Thyroid gland (tissue), 4 donors: ENCODE measurements around the gene OR2L2. TPM values are rescaled to one million over a fixed set of nuclear protein-coding genes. Genes with fewer than 3 reads are reported as not detected.
"Not testable (repeated sequence)": the region's sequence is repeated elsewhere in the genome, so short reads cannot be mapped to it uniquely, and the experiment has no call there.

Experiments
- DNase-seq, 2 donors: peaks; one replicate each; pipeline ENCODE4 v3.0.0-alpha.2; 2019
- H3K27ac ChIP-seq, 3 donors: fragments of 200-600 bp; sonication (generic); 1 replicate in 2 of 3; 2 replicates in 1 of 3; pipeline ENCODE4 v1.5.1; 2016 to 2019; ENCODE audit warnings: mild to moderate bottlenecking in 1 of 3, moderate library complexity in 1 of 3
- H3K27me3 ChIP-seq: fragments of 200-600 bp; sonication (generic); one replicate; pipeline ENCODE4 v1.5.1; 2019
- H3K36me3 ChIP-seq, 2 donors: fragments of 200-600 bp; sonication (generic); one replicate each; pipeline ENCODE4 v1.5.1; 2016 to 2019
- H3K4me1 ChIP-seq, 2 donors: fragments of 200-600 bp; sonication (generic); one replicate each; pipeline ENCODE4 v1.5.1; 2017 to 2019
- H3K4me3 ChIP-seq, 3 donors: fragments of 200-600 bp; sonication (generic); replicated peaks in 1 of 3; 1 replicate in 2 of 3; 2 replicates in 1 of 3; pipeline ENCODE4 v1.5.1; 2016; ENCODE audit warnings: mild to moderate bottlenecking in 1 of 3
- H3K9me3 ChIP-seq: fragments of 200-600 bp; sonication (generic); one replicate; pipeline ENCODE4 v1.5.1; 2017
- CTCF ChIP-seq, 6 experiments: fragments of 200-600 bp in 3 of 6; fragments of 450-650 bp in 3 of 6; sonication (generic) in 3 of 6; IDR thresholded peaks; one replicate each; pipeline ENCODE4 v1.5.1; 2016 to 2019; ENCODE audit warnings: antibody characterized with exemption in 6 of 6, mild to moderate bottlenecking in 2 of 6, inconsistent platforms in 1 of 6, moderate library complexity in 1 of 6
- POLR2A ChIP-seq, 2 donors: fragments of 450-650 bp; IDR thresholded peaks; one replicate each; pipeline ENCODE4 v1.6.1; 2017; ENCODE audit warnings: antibody characterized with exemption in 2 of 2, mild to moderate bottlenecking in 2 of 2, moderate library complexity in 1 of 2
- WGBS, 2 donors: methylation state at CpG; one replicate each; pipeline ENCODE4 v1.1.5; 2017; 5-methylcytosine and 5-hydroxymethylcytosine counted together
- intact Hi-C: fragments of 100-400 bp; cut with DNase I; formaldehyde crosslinking; loops from one replicate; pipeline ENCODE4 v1.15.1; 2023
- total RNA-seq, 4 donors: library from RNA; depleted of rRNA; stranded (reverse); fragments of >200 nt; gene quantifications; one replicate each; pipeline ENCODE4 v1.2.3, GENCODE V29; 2016

OR2L2 gene
- total RNA-seq, 4 donors from 2014 or later = 0.27 to 0.34 TPM; not detected in 2

GRCh38 chr1:248047008-248047407, 17.1 kb downstream of the OR2L2 start:
- no peak for DNase-seq
- WGBS, 2 donors = 50 to 68% methylated on average over 1 of the region's 1 CpG
- H3K9me3 ChIP-seq = no peaks in the 10 kb centered on the region

GRCh38 chr1:248054671-248055070, 24.8 kb downstream of the OR2L2 start:
- H3K4me3 ChIP-seq = no peak overlapping the region
- TF ChIP-seq CTCF (IDR thresholded peaks at IDR 0.05) = no peak
- no peak for TF ChIP-seq POLR2A (IDR thresholded peaks at IDR 0.05)
- H3K4me1 ChIP-seq = no peaks in the 10 kb centered on the region
- no peaks in the 10 kb centered on the region for H3K9me3 ChIP-seq
- H3K36me3 ChIP-seq = no peaks in the 10 kb centered on the region
- no peaks in the 10 kb centered on the region for H3K27me3 ChIP-seq
- no peak overlapping the region for H3K27ac ChIP-seq
- intact Hi-C loops = no loop called here
- no peak for DNase-seq

More at GRCh38 chr1:248047008-248047407, 17.1 kb downstream of the OR2L2 start:
- Histone ChIP-seq H3K4me3 (no peak overlapping the region), H3K4me1 (no peaks in the 10 kb centered on the region), H3K27me3 (no peaks in the 10 kb centered on the region), H3K27ac (no peak overlapping the region), H3K36me3 (no peaks in the 10 kb centered on the region)
- intact Hi-C loops = no loop called here
- no peak for TF ChIP-seq CTCF (IDR thresholded peaks at IDR 0.05)
- TF ChIP-seq POLR2A (IDR thresholded peaks at IDR 0.05) = no peak

GRCh38 chr1:248055261-248055660, 25.4 kb downstream of the OR2L2 start:
- TF ChIP-seq CTCF (IDR thresholded peaks at IDR 0.05) (no peak), POLR2A (IDR thresholded peaks at IDR 0.05) (no peak)
- no peak for DNase-seq
- 73 to 76% methylated on average over 2 of the region's 2 CpGs for WGBS, 2 donors
- no peak overlapping the region for H3K4me3 ChIP-seq
- no peaks in the 10 kb centered on the region for H3K9me3 ChIP-seq
- no peak overlapping the region for H3K27ac ChIP-seq
- H3K4me1 ChIP-seq = no peaks in the 10 kb centered on the region
- no peaks in the 10 kb centered on the region for H3K36me3 ChIP-seq
- intact Hi-C loops = no loop called here
- H3K27me3 ChIP-seq = no peaks in the 10 kb centered on the region

- H3K4me3 ChIP-seq = no peak overlapping the region
- no peaks in the 10 kb centered on the region for H3K9me3 ChIP-seq
- H3K27ac ChIP-seq = no peak overlapping the region
- no peaks in the 10 kb centered on the region for H3K27me3 ChIP-seq
- TF ChIP-seq CTCF (IDR thresholded peaks at IDR 0.05) = no peak
- TF ChIP-seq POLR2A (IDR thresholded peaks at IDR 0.05) = no peak
- DNase-seq = no peak
- H3K36me3 ChIP-seq = no peaks in the 10 kb centered on the region
- WGBS, 2 donors = 80 to 82% methylated on average over 2 of the region's 2 CpGs
- H3K4me1 ChIP-seq = no peaks in the 10 kb centered on the region
- intact Hi-C loops = no loop called here
These were observed 35.2 kb downstream of the OR2L2 start for GRCh38 chr1:248065071-248065470.

DNA sequence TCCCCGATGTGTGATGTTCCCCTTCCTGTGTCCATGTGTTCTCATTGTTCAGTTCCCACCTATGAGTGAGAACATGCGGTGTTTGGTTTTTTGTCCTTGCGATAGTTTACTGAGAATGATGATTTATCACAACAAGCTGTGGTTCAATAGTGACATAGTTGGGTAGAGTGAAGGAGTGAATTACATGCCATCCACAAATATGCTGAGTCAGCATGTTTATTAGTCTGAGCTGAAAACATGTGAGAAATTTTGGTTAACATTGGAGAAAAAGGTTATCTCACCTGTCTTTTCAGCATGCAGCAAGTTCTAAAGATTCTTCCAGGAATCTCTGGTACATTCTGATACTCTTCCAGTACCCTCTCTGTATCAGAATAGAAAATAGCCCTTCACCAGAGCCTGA, 35.7 kb downstream of the OR2L2 start:
- no peak for TF ChIP-seq CTCF (IDR thresholded peaks at IDR 0.05)
- 95 to 96% methylated on average over 3 of the region's 3 CpGs for WGBS, 2 donors
- Histone ChIP-seq H3K4me3 (no peak overlapping the region), H3K27me3 (no peaks in the 10 kb centered on the region), H3K27ac (no peak overlapping the region), H3K4me1 (no peaks in the 10 kb centered on the region), H3K36me3 (no peaks in the 10 kb centered on the region), H3K9me3 (no peaks in the 10 kb centered on the region)
- intact Hi-C loops = no loop called here
- no peak for DNase-seq

DNA sequence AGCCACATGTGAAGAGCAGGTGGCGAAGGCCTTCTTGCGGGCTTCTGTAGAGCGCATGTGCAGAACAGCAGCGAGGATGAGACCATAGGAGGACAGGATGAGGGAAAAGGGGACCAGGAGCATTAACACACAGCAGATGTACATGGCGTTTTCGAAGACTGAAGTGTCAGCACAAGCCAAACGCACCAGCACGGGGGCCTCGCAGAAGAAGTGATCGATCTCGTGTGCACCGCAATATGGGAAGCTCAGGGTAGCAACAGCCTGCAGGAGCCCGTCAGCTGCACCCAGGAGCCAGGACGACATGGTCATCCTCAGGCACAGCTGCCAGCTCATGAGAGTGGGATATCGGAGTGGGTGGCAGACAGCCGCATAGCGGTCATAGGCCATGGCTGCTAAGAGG, 54.0 kb downstream of the OR2L2 start:
- WGBS, 2 donors = 87% methylated on average over 7 to 12 of the region's 17 CpGs
- H3K9me3 ChIP-seq, H3K36me3 ChIP-seq, intact Hi-C loops, DNase-seq, H3K27ac ChIP-seq, H3K4me3 ChIP-seq, H3K4me1 ChIP-seq, H3K27me3 ChIP-seq: not testable (repeated sequence)
